HepG2 (cell line): ENCODE data around the gene PAFAH1B1. TPM values are rescaled to one million over a fixed set of nuclear protein-coding genes. Genes with fewer than 3 reads are reported as not detected.

ENCODE experiments used
- ATAC-seq: fragments of 200-7000 bp; cut with Tn5 transposase; 3 replicates; pipeline ENCODE4 v1.9.1; 2020; ENCODE audit warnings: mild to moderate bottlenecking, moderate library complexity
- BruUV-seq: library from RNA; stranded (reverse); fragments of 400-500 nt; replicated peaks from 2 replicates; lab custom pipeline; 2021; lab: Mats Ljungman, UMichigan
- CTCF ChIA-PET: fragments of 300-600 bp; formaldehyde crosslinking; extraction: SDS; loops from one replicate; lab custom pipeline; 2021; ENCODE audit warnings: low total read pairs, inconsistent platforms, low intra/inter-chr PET ratio; lab: Yijun Ruan, JAX
- POLR2A ChIA-PET: fragments of 350-600 bp; sonication (Branson Sonifier 250); formaldehyde crosslinking; loops from one replicate; lab custom pipeline; 2020; ENCODE audit warnings: antibody characterized with exemption, inconsistent platforms; lab: Yijun Ruan, JAX
- DNase-seq: peaks from one replicate; pipeline ENCODE4 v3.0.0-alpha.2; 2015; ENCODE audit warnings: low spot score
- FAIRE-seq: peaks from 3 replicates; lab custom pipeline; 2011; peaks lifted over from hg19 to GRCh38; lab: Jason Lieb, UNC
- H2AFZ ChIP-seq: one replicate; pipeline ENCODE4 v1.6.1; 2011; ENCODE audit warnings: low read length, inconsistent platforms
- H3K27ac ChIP-seq: fragments of 300-600 bp; 3 replicates; pipeline ENCODE4 v1.8.0; 2011; ENCODE audit warnings: mixed run types, mild to moderate bottlenecking, mixed read lengths, low read length, inconsistent platforms; ENCODE audit not compliant: insufficient read depth; ENCODE audit errors: extremely low read length
- H3K27me3 ChIP-seq, 2 experiments: fragments of 200-600 bp in 1 of 2; 2 replicates in 1 of 2; 3 replicates in 1 of 2; pipeline versions ENCODE4 v1.6.0 to v1.8.0; 2011; ENCODE audit warnings: low read length in 2 of 2, mild to moderate bottlenecking in 2 of 2, moderate library complexity in 2 of 2, inconsistent platforms in 1 of 2; ENCODE audit not compliant: insufficient read depth in 2 of 2, control insufficient read depth in 1 of 2
- H3K36me3 ChIP-seq, 2 experiments: fragments of 200-600 bp in 1 of 2; replicated peaks in 1 of 2; 2 replicates in 1 of 2; 3 replicates in 1 of 2; pipeline versions ENCODE4 v1.5.1 to v1.8.0; 2011; ENCODE audit warnings: low read length in 2 of 2, inconsistent platforms in 1 of 2; ENCODE audit not compliant: insufficient read depth in 2 of 2, control insufficient read depth in 1 of 2
- H3K4me1 ChIP-seq: 2 replicates; pipeline ENCODE4 v1.5.1; 2012; ENCODE audit warnings: low read length, inconsistent platforms; ENCODE audit not compliant: insufficient read depth
- H3K4me2 ChIP-seq: 2 replicates; pipeline ENCODE4 v1.6.0; 2011; ENCODE audit warnings: low read depth, low read length, inconsistent platforms
- H3K4me3 ChIP-seq, 3 experiments: fragments of 200-600 bp in 1 of 3; sonication (generic), shearing (Covaris generic) in 1 of 3; replicated peaks in 1 of 3; 2 replicates each; pipeline ENCODE4 v1.5.1; 2011 to 2016; ENCODE audit warnings: low read length in 3 of 3, inconsistent platforms in 2 of 3, low read depth in 2 of 3, mild to moderate bottlenecking in 2 of 3, control low read depth in 1 of 3, mixed read lengths in 1 of 3; ENCODE audit not compliant: insufficient read depth in 1 of 3
- H3K79me2 ChIP-seq: one replicate; pipeline ENCODE4 v1.6.1; 2011; ENCODE audit warnings: low read length, inconsistent platforms; ENCODE audit not compliant: insufficient read depth
- H3K9ac ChIP-seq: 2 replicates; pipeline ENCODE4 v1.6.0; 2011; ENCODE audit warnings: mild to moderate bottlenecking, low read depth, low read length, inconsistent platforms; ENCODE audit not compliant: insufficient read depth
- H3K9me3 ChIP-seq: 2 replicates; pipeline ENCODE4 v1.5.1; 2012; ENCODE audit warnings: mild to moderate bottlenecking, low read length
- H4K20me1 ChIP-seq: 2 replicates; pipeline ENCODE4 v1.6.0; 2011; ENCODE audit warnings: inconsistent platforms, mild to moderate bottlenecking, low read length, moderate library complexity; ENCODE audit not compliant: insufficient read depth
- FOXK2 ChIP-seq: fragments of 450-650 bp; IDR thresholded peaks from 2 replicates; pipeline ENCODE4 v1.6.1; 2016
- NFYB ChIP-seq: sonication (generic); formaldehyde crosslinking; IDR thresholded peaks from 2 replicates; pipeline ENCODE4 v1.4.0; 2020; ENCODE audit warnings: missing genetic modification reagents
- RBM22 ChIP-seq: fragments of 200-400 bp; formaldehyde crosslinking; optimal IDR thresholded peaks from 2 replicates; pipeline ENCODE3; 2017; ENCODE audit warnings: mild to moderate bottlenecking, low read length, moderate library complexity
- ZFP36 ChIP-seq: fragments of 150-350 bp; IDR thresholded peaks from 2 replicates; pipeline ENCODE4 v1.6.1; 2018; ENCODE audit warnings: borderline replicate concordance, low read length, low read depth; ENCODE audit not compliant: partially characterized antibody
- ZNF251 ChIP-seq: sonication (generic); formaldehyde crosslinking; IDR thresholded peaks from 2 replicates; pipeline ENCODE4 v1.9.0; 2021; ENCODE audit warnings: mild to moderate bottlenecking, missing genetic modification reagents
- ZNF75D ChIP-seq: sonication (generic); formaldehyde crosslinking; IDR thresholded peaks from 2 replicates; pipeline ENCODE4 v1.8.1; 2023; ENCODE audit warnings: missing genetic modification reagents, mild to moderate bottlenecking, borderline replicate concordance
- WGBS: methylation state at CpG from one replicate; pipeline ENCODE4 v1.1.6; 2017; ENCODE audit warnings: low lambda C conversion rate; 5-methylcytosine and 5-hydroxymethylcytosine counted together
- in situ Hi-C: cut with HindIII; loops from 2 replicates; pipeline ENCODE4 v1.10.0; 2017; ENCODE audit warnings: low pct_unique_long_range_greater_than_20kb; ENCODE audit not compliant: extremely low pct_ligation_motif_present
- intact Hi-C: fragments of 100-400 bp; cut with micrococcal nuclease; formaldehyde crosslinking; loops from one replicate; pipeline ENCODE4 v1.10.0; 2022; ENCODE audit not compliant: unreplicated experiment
- polyA plus RNA-seq, 8 experiments: library from polyadenylated mRNA; depleted of rRNA in 3 of 8; stranded (reverse) in 7 of 8; unstranded in 1 of 8; fragments of >200 nt; fragmentation: Illumina TruSeq in 4 of 8; extraction: Trizol in 4 of 8; gene quantifications; 2 replicates each; pipeline versions ENCODE4 v1.2.1 to v1.2.3, GENCODE V29; 2011 to 2016; ENCODE audit warnings: low read depth in 4 of 8, missing spikeins in 1 of 8, mixed read lengths in 1 of 8; ENCODE audit not compliant: insufficient read depth in 1 of 8
- total RNA-seq, 5 experiments: library from RNA; depleted of rRNA; stranded (reverse); fragments of >200 nt; fragmentation: Illumina TruSeq; extraction: Trizol; gene quantifications; 2 replicates each; pipeline ENCODE4 v1.2.3, GENCODE V29; 2016; ENCODE audit warnings: low read depth in 1 of 5
- TF ChIP-seq, protein P1 (sequence below): sonication (generic); formaldehyde crosslinking; IDR thresholded peaks from 2 replicates; pipeline ENCODE4 v1.5.0; 2020; ENCODE audit warnings: missing genetic modification reagents
- TF ChIP-seq, protein P2 (sequence below): sonication (generic); formaldehyde crosslinking; IDR thresholded peaks from 2 replicates; pipeline ENCODE4 v1.5.0; 2020; ENCODE audit warnings: mild to moderate bottlenecking, missing genetic modification reagents

PAFAH1B1 gene
- total and polyA plus RNA-seq, 2 of the 13 experiments (the other 11 are each of a cell fraction or from before 2014, with no cell fraction given): 46.0 to 64.9 TPM

DNA sequence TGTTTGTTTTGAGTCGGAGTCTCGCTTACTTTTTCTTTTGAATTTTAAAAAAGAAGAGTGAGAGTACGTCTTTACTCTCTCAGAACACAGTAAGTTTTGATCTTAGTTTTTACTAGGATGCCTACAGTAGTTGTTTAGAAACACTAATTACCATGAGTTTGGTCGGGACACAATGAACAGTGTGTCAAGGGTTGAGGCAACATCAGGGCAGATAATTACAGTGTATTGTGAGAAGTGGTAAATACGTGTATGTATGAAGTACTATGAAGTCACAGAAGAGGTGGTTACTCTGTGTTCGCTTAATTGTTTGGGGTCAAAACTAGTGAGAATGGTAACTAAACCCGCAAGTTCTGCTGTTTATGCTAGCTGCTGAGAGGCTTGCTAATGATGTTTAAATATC, 18.2 kb downstream of the PAFAH1B1 start:
- TF ChIP-seq RBM22 (peak; percentile 16), ZNF75D (CRISPR knock-in tag) (no peak)
- in situ Hi-C loops: no loop called here
- BruUV-seq: no TSS peak

DNA sequence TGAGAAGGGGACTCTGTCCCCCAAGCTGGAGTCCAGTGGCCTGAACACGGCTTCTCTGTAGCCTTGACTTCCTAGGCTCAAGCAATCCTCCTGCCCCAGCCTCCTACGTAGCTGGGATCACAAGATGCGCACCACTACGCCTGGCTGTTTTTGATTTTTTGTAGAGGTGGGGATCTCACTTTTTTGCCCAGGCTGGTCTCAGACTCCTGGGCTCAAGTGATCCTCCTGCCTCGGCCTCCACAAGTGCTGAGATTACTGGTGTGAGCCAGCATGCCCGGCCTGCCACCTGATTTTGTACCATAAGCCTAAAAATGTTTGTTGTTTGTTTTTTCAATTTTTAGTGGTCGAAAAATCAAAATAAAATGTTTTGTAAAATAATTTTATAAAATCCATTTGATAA, 19.2 kb downstream of the PAFAH1B1 start:
- TF ChIP-seq, protein P1, sequence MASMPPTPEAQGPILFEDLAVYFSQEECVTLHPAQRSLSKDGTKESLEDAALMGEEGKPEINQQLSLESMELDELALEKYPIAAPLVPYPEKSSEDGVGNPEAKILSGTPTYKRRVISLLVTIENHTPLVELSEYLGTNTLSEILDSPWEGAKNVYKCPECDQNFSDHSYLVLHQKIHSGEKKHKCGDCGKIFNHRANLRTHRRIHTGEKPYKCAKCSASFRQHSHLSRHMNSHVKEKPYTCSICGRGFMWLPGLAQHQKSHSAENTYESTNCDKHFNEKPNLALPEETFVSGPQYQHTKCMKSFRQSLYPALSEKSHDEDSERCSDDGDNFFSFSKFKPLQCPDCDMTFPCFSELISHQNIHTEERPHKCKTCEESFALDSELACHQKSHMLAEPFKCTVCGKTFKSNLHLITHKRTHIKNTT: no peak
- TF ChIP-seq FOXK2: no peak
- TF ChIP-seq ZNF251: no peak
- TF ChIP-seq, protein P2, sequence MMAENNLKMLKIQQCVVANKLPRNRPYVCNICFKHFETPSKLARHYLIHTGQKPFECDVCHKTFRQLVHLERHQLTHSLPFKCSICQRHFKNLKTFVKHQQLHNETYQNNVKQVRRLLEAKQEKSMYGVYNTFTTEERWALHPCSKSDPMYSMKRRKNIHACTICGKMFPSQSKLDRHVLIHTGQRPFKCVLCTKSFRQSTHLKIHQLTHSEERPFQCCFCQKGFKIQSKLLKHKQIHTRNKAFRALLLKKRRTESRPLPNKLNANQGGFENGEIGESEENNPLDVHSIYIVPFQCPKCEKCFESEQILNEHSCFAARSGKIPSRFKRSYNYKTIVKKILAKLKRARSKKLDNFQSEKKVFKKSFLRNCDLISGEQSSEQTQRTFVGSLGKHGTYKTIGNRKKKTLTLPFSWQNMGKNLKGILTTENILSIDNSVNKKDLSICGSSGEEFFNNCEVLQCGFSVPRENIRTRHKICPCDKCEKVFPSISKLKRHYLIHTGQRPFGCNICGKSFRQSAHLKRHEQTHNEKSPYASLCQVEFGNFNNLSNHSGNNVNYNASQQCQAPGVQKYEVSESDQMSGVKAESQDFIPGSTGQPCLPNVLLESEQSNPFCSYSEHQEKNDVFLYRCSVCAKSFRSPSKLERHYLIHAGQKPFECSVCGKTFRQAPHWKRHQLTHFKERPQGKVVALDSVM (CRISPR knock-in tag): peak; percentile 77
- no peak for TF ChIP-seq ZFP36
- TF ChIP-seq NFYB: no peak
- in situ Hi-C loops (no loop called here), intact Hi-C loops (no loop called here)
- CTCF ChIA-PET: no interaction called here
- ATAC-seq (no peak), DNase-seq (no peak), FAIRE-seq (no peak)
- WGBS: 98% methylated on average over 7 of the region's 7 CpGs
- Histone ChIP-seq H4K20me1 (peaks cover 37% of the 10 kb centered on the region; the same call in 1 of the 2 replicates), H3K79me2 (peaks cover 91% of the 10 kb centered on the region), H3K9me3 (no peaks in the 10 kb centered on the region), H3K9ac (no peak overlapping the region), H2AFZ (no peak overlapping the region), H3K36me3 (peaks cover 0 to 4% of the 10 kb centered on the region in 2 experiments; a peak in 3 of 5 replicates), H3K27me3 (no peaks in the 10 kb centered on the region), H3K4me2 (no peak overlapping the region), H3K4me3 (no peak overlapping the region), H3K4me1 (no peaks in the 10 kb centered on the region), H3K27ac (no peak overlapping the region)
- no TSS peak for BruUV-seq
- POLR2A ChIA-PET: no interaction called here

More for the DNA sequence above, 18.2 kb downstream of the PAFAH1B1 start:
- DNase-seq (no peak), FAIRE-seq (no peak), ATAC-seq (no peak)
- Histone ChIP-seq H3K4me2 (no peak overlapping the region), H4K20me1 (peaks cover 37% of the 10 kb centered on the region; the same call in 1 of the 2 replicates), H3K27me3 (no peaks in the 10 kb centered on the region), H2AFZ (no peak overlapping the region), H3K9me3 (no peaks in the 10 kb centered on the region), H3K4me1 (no peaks in the 10 kb centered on the region), H3K36me3 (no peaks in the 10 kb centered on the region; a peak in 3 of 5 replicates), H3K27ac (no peak overlapping the region), H3K4me3 (no peak overlapping the region), H3K79me2 (peaks cover 93% of the 10 kb centered on the region), H3K9ac (no peak overlapping the region)
- WGBS: 96% methylated on average over 7 of the region's 7 CpGs
- intact Hi-C loops: no loop called here
- ChIA-PET POLR2A (no interaction called here), CTCF (no interaction called here)
